Chondrocyte (in vitro differentiated cells): ENCODE results near the gene TYMS. TPM values are rescaled to one million over a fixed set of nuclear protein-coding genes. Genes with fewer than 3 reads are reported as not detected.

Experiments used
- DNase-seq: peaks from one replicate; pipeline ENCODE4 v3.0.0; 2021; ENCODE audit warnings: mixed read lengths, low spot score
- H3K27ac Mint-ChIP-seq: one replicate; pipeline ENCODE4 v1.8.0; 2021; ENCODE audit warnings: mild to moderate bottlenecking, moderate library complexity, mixed read lengths; ENCODE audit not compliant: unreplicated experiment
- H3K27me3 Mint-ChIP-seq: 2 replicates; pipeline ENCODE4 v1.8.0; 2021; ENCODE audit warnings: low read depth, mixed read lengths
- H3K36me3 Mint-ChIP-seq: 2 replicates; pipeline ENCODE4 v1.8.0; 2021; ENCODE audit warnings: low read depth, mixed read lengths
- H3K4me1 Mint-ChIP-seq: 2 replicates; pipeline ENCODE4 v1.8.0; 2021; ENCODE audit warnings: low read depth, mild to moderate bottlenecking, mixed read lengths
- H3K4me3 Mint-ChIP-seq: one replicate; pipeline ENCODE4 v1.8.0; 2021; ENCODE audit warnings: mild to moderate bottlenecking, moderate library complexity, mixed read lengths; ENCODE audit not compliant: unreplicated experiment
- H3K9me3 Mint-ChIP-seq: 2 replicates; pipeline ENCODE4 v1.8.0; 2021; ENCODE audit warnings: low read depth, mixed read lengths
- total RNA-seq: library from RNA; stranded (reverse); gene quantifications from 3 replicates; pipeline ENCODE4 v1.2.1, GENCODE V29; 2021
- TF ChIP-seq, protein P1 (sequence below): fragments of 200-600 bp; sonication (generic); IDR thresholded peaks from 2 replicates; pipeline ENCODE4 v1.5.0; 2021; ENCODE audit warnings: antibody characterized with exemption, mild to moderate bottlenecking, moderate library complexity

The TYMS gene
- total RNA-seq, 1 donor from 2014 or later = 25.1 TPM

- TF ChIP-seq, protein P1, sequence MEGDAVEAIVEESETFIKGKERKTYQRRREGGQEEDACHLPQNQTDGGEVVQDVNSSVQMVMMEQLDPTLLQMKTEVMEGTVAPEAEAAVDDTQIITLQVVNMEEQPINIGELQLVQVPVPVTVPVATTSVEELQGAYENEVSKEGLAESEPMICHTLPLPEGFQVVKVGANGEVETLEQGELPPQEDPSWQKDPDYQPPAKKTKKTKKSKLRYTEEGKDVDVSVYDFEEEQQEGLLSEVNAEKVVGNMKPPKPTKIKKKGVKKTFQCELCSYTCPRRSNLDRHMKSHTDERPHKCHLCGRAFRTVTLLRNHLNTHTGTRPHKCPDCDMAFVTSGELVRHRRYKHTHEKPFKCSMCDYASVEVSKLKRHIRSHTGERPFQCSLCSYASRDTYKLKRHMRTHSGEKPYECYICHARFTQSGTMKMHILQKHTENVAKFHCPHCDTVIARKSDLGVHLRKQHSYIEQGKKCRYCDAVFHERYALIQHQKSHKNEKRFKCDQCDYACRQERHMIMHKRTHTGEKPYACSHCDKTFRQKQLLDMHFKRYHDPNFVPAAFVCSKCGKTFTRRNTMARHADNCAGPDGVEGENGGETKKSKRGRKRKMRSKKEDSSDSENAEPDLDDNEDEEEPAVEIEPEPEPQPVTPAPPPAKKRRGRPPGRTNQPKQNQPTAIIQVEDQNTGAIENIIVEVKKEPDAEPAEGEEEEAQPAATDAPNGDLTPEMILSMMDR = no peak
- no peak for DNase-seq
- H3K9me3 Mint-ChIP-seq = no peaks in the 10 kb centered on the region
- no peak overlapping the region for H3K4me3 Mint-ChIP-seq
- H3K27ac Mint-ChIP-seq = no peak overlapping the region
- H3K27me3 Mint-ChIP-seq = peaks cover 5% of the 10 kb centered on the region
- H3K36me3 Mint-ChIP-seq = no peaks in the 10 kb centered on the region
- H3K4me1 Mint-ChIP-seq = no peaks in the 10 kb centered on the region
Measured at GRCh38 chr18:621291-622043, 36.0 kb upstream of the TYMS start.

DNA sequence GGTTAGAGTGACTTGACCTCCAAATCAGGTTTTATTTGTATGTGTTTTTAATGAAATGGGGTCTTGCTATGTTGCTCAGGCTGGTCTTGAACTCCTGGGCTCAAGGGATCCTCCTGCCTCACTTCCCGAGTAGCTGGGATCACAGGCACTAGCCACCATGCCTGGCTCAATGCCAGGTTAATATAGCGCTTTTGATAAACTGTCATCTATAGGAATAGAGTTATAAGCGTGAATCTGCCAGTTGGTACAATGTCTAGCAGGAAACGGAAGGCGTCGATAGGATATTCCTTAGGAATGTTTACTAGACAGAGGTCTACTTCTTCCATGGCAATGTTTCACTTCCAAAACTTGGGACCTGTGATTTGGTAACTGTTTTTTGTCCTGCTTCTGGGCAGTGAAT is 35.2 kb upstream of the TYMS start:
- Mint-ChIP-seq H3K27me3 (peaks cover 5% of the 10 kb centered on the region), H3K27ac (no peak overlapping the region), H3K9me3 (no peaks in the 10 kb centered on the region), H3K36me3 (no peaks in the 10 kb centered on the region), H3K4me3 (no peak overlapping the region), H3K4me1 (no peaks in the 10 kb centered on the region)
- no peak for DNase-seq
- TF ChIP-seq, protein P1 = no peak

DNA sequence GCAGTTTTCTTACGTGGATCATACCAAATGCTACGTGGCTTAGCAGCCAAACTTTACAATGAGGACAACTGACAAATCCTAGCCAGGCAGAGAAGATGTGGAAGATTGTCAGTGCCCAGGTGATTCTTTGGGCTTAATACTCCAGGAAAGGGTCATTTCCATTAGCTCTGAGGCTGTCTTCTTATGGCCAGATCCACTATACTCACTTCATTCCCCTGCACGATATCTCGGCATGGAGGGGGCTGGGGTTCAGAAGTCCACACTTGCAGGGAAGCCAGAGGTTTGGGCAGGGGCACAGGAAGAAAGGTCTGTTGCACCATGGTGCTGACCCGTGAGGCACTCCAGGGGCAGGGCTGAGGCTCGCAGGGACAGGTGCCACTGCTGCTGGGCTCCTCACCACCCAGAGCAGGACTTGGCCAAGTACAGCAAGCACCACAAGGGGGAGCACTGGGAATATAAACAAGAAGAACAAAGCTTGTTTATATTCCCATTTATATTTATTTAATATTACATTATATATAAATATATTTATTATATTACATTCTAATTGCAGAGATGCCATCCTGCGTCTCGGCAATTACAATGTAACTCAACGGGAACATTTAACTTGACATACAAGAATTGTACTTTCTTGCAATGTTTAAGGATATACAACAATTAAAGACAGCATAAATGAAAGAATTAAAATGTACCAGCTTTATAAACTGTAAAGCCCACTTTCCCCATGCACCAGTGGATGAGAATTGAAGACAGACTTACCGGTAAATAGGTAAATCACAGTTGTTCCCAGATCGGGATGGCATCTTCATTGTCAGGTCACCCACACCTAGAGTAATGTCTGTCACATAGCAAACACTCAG is 33.5 kb upstream of the TYMS start:
- TF ChIP-seq, protein P1 = peak; percentile 89
- no peak overlapping the region for H3K27ac Mint-ChIP-seq
- no peaks in the 10 kb centered on the region for H3K9me3 Mint-ChIP-seq
- H3K27me3 Mint-ChIP-seq = peaks cover 5% of the 10 kb centered on the region
- H3K4me1 Mint-ChIP-seq = no peaks in the 10 kb centered on the region
- H3K36me3 Mint-ChIP-seq = no peaks in the 10 kb centered on the region
- H3K4me3 Mint-ChIP-seq = no peak overlapping the region
- DNase-seq = no peak

GRCh38 chr18:627231-627630 is 30.2 kb upstream of the TYMS start:
- Mint-ChIP-seq H3K36me3 (no peaks in the 10 kb centered on the region), H3K4me1 (no peaks in the 10 kb centered on the region), H3K9me3 (no peaks in the 10 kb centered on the region), H3K27me3 (peaks cover 5% of the 10 kb centered on the region), H3K27ac (no peak overlapping the region), H3K4me3 (no peak overlapping the region)
- DNase-seq = no peak
- TF ChIP-seq, protein P1 = no peak

DNA sequence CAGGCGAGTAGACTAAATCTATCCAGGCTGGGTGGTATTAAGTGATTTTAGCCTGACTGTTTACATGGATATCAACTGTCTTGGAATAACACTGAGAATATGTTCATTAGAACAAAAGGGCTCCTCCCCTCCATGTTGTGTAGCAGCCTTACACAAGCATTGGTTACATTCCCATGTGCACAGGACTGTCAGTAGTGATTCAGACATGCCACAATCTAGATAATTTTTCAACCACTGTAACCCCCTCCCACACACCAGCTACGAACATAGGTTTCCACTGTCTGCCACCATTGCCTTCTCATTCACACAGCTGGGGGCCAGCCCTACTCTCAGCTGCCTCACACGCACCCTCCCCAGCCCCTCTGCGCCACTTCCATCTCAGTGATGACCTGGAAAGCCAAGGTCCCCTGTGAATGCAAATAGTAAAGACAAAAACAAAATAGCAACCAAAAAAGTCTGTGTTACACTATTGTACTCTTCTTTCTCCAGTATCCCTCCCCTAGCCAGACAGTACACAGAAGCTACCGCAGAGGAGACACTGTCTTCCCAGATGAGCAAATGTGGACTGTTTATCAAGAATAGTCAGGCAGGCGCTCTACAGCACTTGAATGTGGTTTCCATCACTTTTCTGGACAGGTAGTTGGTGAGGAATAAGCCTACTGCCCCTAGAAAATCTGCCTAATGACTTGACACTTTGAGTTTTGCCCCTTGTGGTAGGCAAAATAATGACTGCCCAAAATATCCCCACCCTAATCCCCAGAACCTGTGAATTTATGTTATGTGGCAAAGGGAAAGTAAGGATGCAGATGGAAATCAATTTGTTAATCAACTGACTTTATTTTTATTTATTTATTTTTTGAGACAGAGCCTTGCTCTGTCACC is 27.9 kb upstream of the TYMS start:
- DNase-seq = no peak
- H3K36me3 Mint-ChIP-seq = no peaks in the 10 kb centered on the region
- H3K4me3 Mint-ChIP-seq = no peak overlapping the region
- peaks cover 1% of the 10 kb centered on the region for H3K27me3 Mint-ChIP-seq
- no peaks in the 10 kb centered on the region for H3K9me3 Mint-ChIP-seq
- no peak overlapping the region for H3K27ac Mint-ChIP-seq
- no peaks in the 10 kb centered on the region for H3K4me1 Mint-ChIP-seq
- TF ChIP-seq, protein P1 = peak; percentile 45
